ENCODE measurements around the gene EFCAB6. TPM values are rescaled to one million over a fixed set of nuclear protein-coding genes. Genes with fewer than 3 reads are reported as not detected.

The EFCAB6 gene
- polyA plus RNA-seq, 3 donors = not detected

DNA sequence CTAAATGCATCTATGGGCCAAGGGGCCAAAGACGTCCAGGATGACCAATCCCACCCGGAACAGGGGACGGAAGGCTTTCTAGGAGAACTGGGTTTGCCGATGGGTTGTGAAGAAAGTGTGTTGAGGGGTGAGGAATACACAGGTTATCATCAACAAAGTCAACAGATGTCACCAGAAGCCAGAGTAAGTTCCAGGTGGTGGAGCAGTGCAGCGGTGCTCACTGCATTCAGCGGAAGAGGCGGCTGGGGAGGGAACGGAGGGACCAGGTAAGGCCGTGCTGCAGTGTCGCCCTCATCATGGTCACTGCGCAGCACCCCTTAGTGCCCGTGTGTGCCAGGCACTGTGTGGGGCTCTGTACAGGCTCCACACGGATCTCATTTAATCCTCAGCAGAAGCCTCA lies 176.0 kb downstream of the EFCAB6 start:
- no peaks in the 10 kb centered on the region for H3K79me2 ChIP-seq (ENCODE audit: insufficient read depth, low read length)
- H3K27ac Mint-ChIP-seq = no peak overlapping the region
- intact Hi-C loops (cut with micrococcal nuclease) = no loop called here

DNA sequence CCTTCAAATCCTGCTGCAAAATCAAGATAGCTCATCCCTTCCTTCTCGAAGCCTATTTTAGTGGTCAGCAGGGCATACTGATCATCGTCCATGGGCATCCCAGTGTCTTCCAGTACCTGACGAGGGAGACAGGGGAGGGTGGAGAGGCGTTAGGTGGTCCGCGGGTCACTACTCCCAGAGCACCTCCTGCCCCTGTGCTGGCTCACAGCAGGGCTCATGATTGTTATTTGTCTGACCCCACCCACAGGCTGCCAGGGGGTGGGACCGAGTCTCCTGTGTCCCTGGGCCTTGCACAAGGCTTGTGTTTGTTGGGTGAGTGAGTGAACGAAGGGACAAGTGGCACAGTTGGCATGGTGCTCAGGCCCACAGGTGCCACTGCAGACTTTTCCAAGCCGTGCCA lies 177.0 kb downstream of the EFCAB6 start:
- H3K4me1 ChIP-seq (ENCODE audit: control insufficient read depth in 1 of 2, insufficient read depth in 2 of 2, low read length in 2 of 2) = no peaks in the 10 kb centered on the region
- H4K20me1 ChIP-seq (ENCODE audit: insufficient read depth, low read length) = no peaks in the 10 kb centered on the region
- no peak overlapping the region for H3K4me3 ChIP-seq (replicated peaks in 1 of 3; ENCODE audit: low read depth in 2 of 3, low read length in 3 of 3)
- DNase-seq = no peak
- Mint-ChIP-seq H3K27me3 (ENCODE audit: low read depth in 3 of 3) (peaks cover 1 to 2% (median 2%) of the 10 kb centered on the region in 3 donors), H3K9me3 (peaks cover 8 to 21% (median 14%) of the 10 kb centered on the region in 7 donors), H3K27ac (no peak overlapping the region), H3K36me3 (no peaks in the 10 kb centered on the region), H3K4me1 (no peaks in the 10 kb centered on the region), H3K4me3 (no peak overlapping the region)
- no peaks in the 10 kb centered on the region for H3K79me2 ChIP-seq (ENCODE audit: insufficient read depth, low read length)
- H3K27ac ChIP-seq (ENCODE audit: low read depth in 1 of 2, low read length in 2 of 2) = no peak overlapping the region
- H3K36me3 ChIP-seq (replicated peaks in 1 of 2; ENCODE audit: control insufficient read depth in 1 of 2, insufficient read depth in 2 of 2, low read length in 2 of 2) = no peaks in the 10 kb centered on the region
- intact Hi-C loops (cut with micrococcal nuclease) = no loop called here
- no peak overlapping the region for H2AFZ ChIP-seq (ENCODE audit: insufficient read depth, low read depth, low read length, poor library complexity, severe bottlenecking)
- H3K4me2 ChIP-seq (replicated peaks; ENCODE audit: extremely low read depth, low read length, poor library complexity, severe bottlenecking) = no peak overlapping the region
- TF ChIP-seq, protein P1, sequence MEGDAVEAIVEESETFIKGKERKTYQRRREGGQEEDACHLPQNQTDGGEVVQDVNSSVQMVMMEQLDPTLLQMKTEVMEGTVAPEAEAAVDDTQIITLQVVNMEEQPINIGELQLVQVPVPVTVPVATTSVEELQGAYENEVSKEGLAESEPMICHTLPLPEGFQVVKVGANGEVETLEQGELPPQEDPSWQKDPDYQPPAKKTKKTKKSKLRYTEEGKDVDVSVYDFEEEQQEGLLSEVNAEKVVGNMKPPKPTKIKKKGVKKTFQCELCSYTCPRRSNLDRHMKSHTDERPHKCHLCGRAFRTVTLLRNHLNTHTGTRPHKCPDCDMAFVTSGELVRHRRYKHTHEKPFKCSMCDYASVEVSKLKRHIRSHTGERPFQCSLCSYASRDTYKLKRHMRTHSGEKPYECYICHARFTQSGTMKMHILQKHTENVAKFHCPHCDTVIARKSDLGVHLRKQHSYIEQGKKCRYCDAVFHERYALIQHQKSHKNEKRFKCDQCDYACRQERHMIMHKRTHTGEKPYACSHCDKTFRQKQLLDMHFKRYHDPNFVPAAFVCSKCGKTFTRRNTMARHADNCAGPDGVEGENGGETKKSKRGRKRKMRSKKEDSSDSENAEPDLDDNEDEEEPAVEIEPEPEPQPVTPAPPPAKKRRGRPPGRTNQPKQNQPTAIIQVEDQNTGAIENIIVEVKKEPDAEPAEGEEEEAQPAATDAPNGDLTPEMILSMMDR (IDR thresholded peaks at IDR 0.05) = no peak
- no peaks in the 10 kb centered on the region for H3K27me3 ChIP-seq (ENCODE audit: control insufficient read depth in 2 of 2, insufficient read depth in 2 of 2, low read length in 2 of 2)
- 95% methylated on average over 4 of the region's 9 CpGs for WGBS (ENCODE audit: insufficient coverage)
- H3K9me3 ChIP-seq (replicated peaks in 1 of 2; ENCODE audit: control insufficient read depth in 1 of 2, insufficient read depth in 1 of 2, low read length in 2 of 2) = peaks cover 0 to 7% of the 10 kb centered on the region in 2 donors
- no peak overlapping the region for H3K9ac ChIP-seq (ENCODE audit: insufficient read depth, low read length, poor library complexity, severe bottlenecking)

More for the DNA sequence above, 176.0 kb downstream of the EFCAB6 start:
- Histone ChIP-seq H3K27ac (ENCODE audit: low read depth in 1 of 2, low read length in 2 of 2) (no peak overlapping the region), H4K20me1 (ENCODE audit: insufficient read depth, low read length) (no peaks in the 10 kb centered on the region), H2AFZ (ENCODE audit: insufficient read depth, low read depth, low read length, poor library complexity, severe bottlenecking) (no peak overlapping the region), H3K27me3 (ENCODE audit: control insufficient read depth in 2 of 2, insufficient read depth in 2 of 2, low read length in 2 of 2) (no peaks in the 10 kb centered on the region), H3K4me1 (ENCODE audit: control insufficient read depth in 1 of 2, insufficient read depth in 2 of 2, low read length in 2 of 2) (no peaks in the 10 kb centered on the region), H3K9me3 (replicated peaks in 1 of 2; ENCODE audit: control insufficient read depth in 1 of 2, insufficient read depth in 1 of 2, low read length in 2 of 2) (peaks cover 0 to 12% of the 10 kb centered on the region in 2 donors), H3K4me3 (replicated peaks in 1 of 3; ENCODE audit: low read depth in 2 of 3, low read length in 3 of 3) (no peak overlapping the region), H3K36me3 (replicated peaks in 1 of 2; ENCODE audit: control insufficient read depth in 1 of 2, insufficient read depth in 2 of 2, low read length in 2 of 2) (no peaks in the 10 kb centered on the region), H3K4me2 (replicated peaks; ENCODE audit: extremely low read depth, low read length, poor library complexity, severe bottlenecking) (no peak overlapping the region), H3K9ac (ENCODE audit: insufficient read depth, low read length, poor library complexity, severe bottlenecking) (no peak overlapping the region)
- H3K27me3 Mint-ChIP-seq (ENCODE audit: low read depth in 3 of 3) = peaks cover 1 to 2% (median 2%) of the 10 kb centered on the region in 3 donors
- peaks cover 8 to 21% (median 14%) of the 10 kb centered on the region in 7 donors for H3K9me3 Mint-ChIP-seq
- H3K4me1 Mint-ChIP-seq = no peaks in the 10 kb centered on the region
- no peak for DNase-seq
- H3K4me3 Mint-ChIP-seq = no peak overlapping the region
- WGBS (ENCODE audit: insufficient coverage) = 97% methylated on average over 11 of the region's 13 CpGs
- TF ChIP-seq, protein P1 (IDR thresholded peaks at IDR 0.05) = no peak
- no peaks in the 10 kb centered on the region for H3K36me3 Mint-ChIP-seq

Data from CD14-positive monocyte (primary cell).